K562 (cell line): ENCODE results near the gene LRP2BP. TPM values are rescaled to one million over a fixed set of nuclear protein-coding genes. Genes with fewer than 3 reads are reported as not detected.

Source experiments
- ADNP ChIP-seq: fragments of 200-800 bp; sonication (Bioruptor generic); IDR thresholded peaks from 2 replicates; pipeline ENCODE4 v1.6.1; 2016; ENCODE audit warnings: missing genetic modification characterization, missing compliant biosample characterization
- ATF6 ChIP-seq: sonication (generic); formaldehyde crosslinking; IDR thresholded peaks from 2 replicates; pipeline ENCODE4 v1.4.0; 2020; ENCODE audit warnings: mild to moderate bottlenecking, missing genetic modification reagents
- CXXC5 ChIP-seq: fragments of 250-450 bp; sonication (Bioruptor Pico); IDR thresholded peaks from 2 replicates; pipeline ENCODE4 v1.8.0; 2022; ENCODE audit warnings: inconsistent platforms, mild to moderate bottlenecking, moderate library complexity
- ELF1 ChIP-seq: fragments of 200-800 bp; sonication (Bioruptor generic); IDR thresholded peaks from 2 replicates; pipeline ENCODE4 v1.6.1; 2016; ENCODE audit warnings: missing genetic modification characterization, missing compliant biosample characterization
- ETV1 ChIP-seq: fragments of 450-650 bp; conservative IDR thresholded peaks from 2 replicates; pipeline ENCODE4 v1.6.1; 2016; ENCODE audit warnings: missing genetic modification characterization, control low read depth, low read depth, missing compliant biosample characterization
- FOXA3 ChIP-seq, 2 experiments: fragments of 450-650 bp in 1 of 2; sonication (generic) in 1 of 2; formaldehyde crosslinking; IDR thresholded peaks in 1 of 2; conservative IDR thresholded peaks in 1 of 2; 2 replicates each; pipeline versions ENCODE4 v1.4.0 to v1.8.0; 2020 to 2022; ENCODE audit warnings: mild to moderate bottlenecking in 2 of 2, missing genetic modification reagents in 1 of 2
- GABPA ChIP-seq: fragments of 200-800 bp; sonication (Bioruptor generic); conservative IDR thresholded peaks from 2 replicates; pipeline ENCODE4 v1.6.1; 2016; ENCODE audit warnings: low read depth, missing genetic modification characterization, missing compliant biosample characterization
- HLTF ChIP-seq: fragments of 450-650 bp; IDR thresholded peaks from 2 replicates; pipeline ENCODE4 v1.6.1; 2016
- HNRNPUL1 ChIP-seq: fragments of 200-400 bp; formaldehyde crosslinking; IDR thresholded peaks from 2 replicates; pipeline ENCODE4 v1.6.1; 2017; ENCODE audit warnings: low read length
- JUN ChIP-seq, 2 experiments: sonication (generic) in 1 of 2; formaldehyde crosslinking in 1 of 2; IDR thresholded peaks; 2 replicates each; pipeline versions ENCODE4 v1.6.1 to v1.8.0; 2012 to 2022; ENCODE audit warnings: borderline replicate concordance in 2 of 2, mild to moderate bottlenecking in 2 of 2, improper control_type of control experiment in 1 of 2, low read depth in 1 of 2, low read length in 1 of 2, missing genetic modification reagents in 1 of 2
- MAFG ChIP-seq: fragments of 450-650 bp; conservative IDR thresholded peaks from 2 replicates; pipeline ENCODE4 v1.6.1; 2016; ENCODE audit warnings: missing genetic modification characterization, missing compliant biosample characterization
- MCM2 ChIP-seq: fragments of 450-650 bp; IDR thresholded peaks from 2 replicates; pipeline ENCODE4 v1.6.1; 2017; ENCODE audit warnings: low read depth, mild to moderate bottlenecking
- NCOR1 ChIP-seq: fragments of 450-650 bp; IDR thresholded peaks from 2 replicates; pipeline ENCODE4 v1.6.1; 2016; ENCODE audit warnings: mild to moderate bottlenecking, moderate library complexity
- RUNX1 ChIP-seq: sonication (generic); IDR thresholded peaks from 2 replicates; pipeline ENCODE4 v1.6.1; 2016; ENCODE audit warnings: antibody characterized with exemption, low read depth
- SMAD1 ChIP-seq: fragments of 150-350 bp; IDR thresholded peaks from 2 replicates; pipeline ENCODE4 v1.6.1; 2014; ENCODE audit warnings: low read length, low read depth; ENCODE audit not compliant: partially characterized antibody
- SMARCA5 ChIP-seq: fragments of 450-650 bp; IDR thresholded peaks from 2 replicates; pipeline ENCODE4 v1.6.1; 2016
- TEAD4 ChIP-seq, 2 experiments: sonication (generic) in 1 of 2; formaldehyde crosslinking in 1 of 2; IDR thresholded peaks; 2 replicates each; pipeline versions ENCODE4 v1.6.1 to v1.8.0; 2012 to 2022; ENCODE audit warnings: borderline replicate concordance in 1 of 2, inconsistent platforms in 1 of 2, low read length in 1 of 2, mild to moderate bottlenecking in 1 of 2, missing genetic modification reagents in 1 of 2
- TRIM24 ChIP-seq, 2 experiments: fragments of 450-650 bp; IDR thresholded peaks; 2 replicates each; pipeline ENCODE4 v1.6.1; 2016
- ZNF12 ChIP-seq: sonication (generic); formaldehyde crosslinking; IDR thresholded peaks from 2 replicates; pipeline ENCODE4 v1.4.0; 2020; ENCODE audit warnings: mild to moderate bottlenecking, missing genetic modification reagents
- ZNF507 ChIP-seq: conservative IDR thresholded peaks from 2 replicates; pipeline ENCODE4 v1.6.1; 2017; ENCODE audit warnings: missing genetic modification characterization, missing compliant biosample characterization
- ZNF79 ChIP-seq: fragments of 250-450 bp; sonication (Bioruptor Pico); IDR thresholded peaks from 2 replicates; pipeline ENCODE4 v1.4.0; 2020; ENCODE audit warnings: low read depth, mild to moderate bottlenecking, moderate library complexity
- ZSCAN29 ChIP-seq: fragments of 450-650 bp; IDR thresholded peaks from 2 replicates; pipeline ENCODE4 v1.6.1; 2017
- polyA plus RNA-seq, 8 experiments: library from polyadenylated mRNA; depleted of rRNA in 4 of 8; stranded (reverse) in 5 of 8; unstranded in 3 of 8; fragments of >200 nt; fragmentation: Nextera tagmentation in 2 of 8; fragmentation: Illumina TruSeq in 1 of 8; extraction: Ambion mirVana in 2 of 8; extraction: Trizol in 1 of 8; gene quantifications; 2 replicates each; pipeline versions ENCODE4 v1.2.1 to v1.2.3, GENCODE V29; 2011 to 2014; ENCODE audit warnings: inconsistent platforms in 1 of 8, missing spikeins in 1 of 8
- total RNA-seq, 7 experiments: library from RNA; depleted of rRNA in 6 of 7; stranded (reverse); fragments of >200 nt in 6 of 7; fragmentation: Illumina TruSeq in 2 of 7; extraction: Trizol in 2 of 7; gene quantifications; 2 replicates each; pipeline versions ENCODE4 v1.2.1 to v1.2.3, GENCODE V29; 2011 to 2021; ENCODE audit warnings: low replicate concordance in 1 of 7
- TF ChIP-seq, protein P1 (sequence below), 2 experiments: fragments of 450-650 bp; IDR thresholded peaks; 2 replicates each; pipeline ENCODE4 v1.6.1; 2016
- TF ChIP-seq, protein P2 (sequence below): fragments of 250-450 bp; sonication (Bioruptor Pico); IDR thresholded peaks from 2 replicates; pipeline ENCODE4 v1.8.0; 2021; ENCODE audit warnings: mild to moderate bottlenecking, moderate library complexity
- TF ChIP-seq, protein P3 (sequence below): fragments of 250-450 bp; sonication (Bioruptor Pico); IDR thresholded peaks from 2 replicates; pipeline ENCODE4 v1.8.0; 2022; ENCODE audit warnings: moderate library complexity, mild to moderate bottlenecking, inconsistent platforms

LRP2BP gene
- total and polyA plus RNA-seq, 9 of the 15 experiments (the other 6 are each of a cell fraction or from before 2014, with no cell fraction given): 0.42 to 2.1 (median 0.62) TPM

GRCh38 chr4:185318679-185319078 lies 77.0 kb downstream of the LRP2BP start (continued):
- no peak for TF ChIP-seq ATF6 (CRISPR knock-in tag)
- TF ChIP-seq HLTF: peak; percentile 42; the same call in 1 of the 2 replicates
- TF ChIP-seq RUNX1: no peak
- TF ChIP-seq FOXA3 (CRISPR knock-in tag; conservative IDR thresholded peaks at IDR 0.05 in 1 of 2, IDR thresholded peaks at IDR 0.05 in 1 of 2): no peak
- TF ChIP-seq HNRNPUL1: no peak
- TF ChIP-seq SMAD1: no peak
- peak; percentile 40; the same call in 1 of the 2 replicates for TF ChIP-seq CXXC5
- peak; percentile 91 for TF ChIP-seq MAFG
- TF ChIP-seq ZNF507 (tag): no peak
- peak; percentile 82 for TF ChIP-seq TEAD4 (IDR thresholded peaks at IDR 0.05; ENCODE audit: low read length)
- no peak for TF ChIP-seq TEAD4 (CRISPR knock-in tag; IDR thresholded peaks at IDR 0.05; ENCODE audit: borderline replicate concordance)
- TF ChIP-seq MCM2: no peak
- TF ChIP-seq ZSCAN29: no peak
- TF ChIP-seq ZNF12: no peak
- peak; percentile 82 for TF ChIP-seq NCOR1
- TF ChIP-seq, protein P1, sequence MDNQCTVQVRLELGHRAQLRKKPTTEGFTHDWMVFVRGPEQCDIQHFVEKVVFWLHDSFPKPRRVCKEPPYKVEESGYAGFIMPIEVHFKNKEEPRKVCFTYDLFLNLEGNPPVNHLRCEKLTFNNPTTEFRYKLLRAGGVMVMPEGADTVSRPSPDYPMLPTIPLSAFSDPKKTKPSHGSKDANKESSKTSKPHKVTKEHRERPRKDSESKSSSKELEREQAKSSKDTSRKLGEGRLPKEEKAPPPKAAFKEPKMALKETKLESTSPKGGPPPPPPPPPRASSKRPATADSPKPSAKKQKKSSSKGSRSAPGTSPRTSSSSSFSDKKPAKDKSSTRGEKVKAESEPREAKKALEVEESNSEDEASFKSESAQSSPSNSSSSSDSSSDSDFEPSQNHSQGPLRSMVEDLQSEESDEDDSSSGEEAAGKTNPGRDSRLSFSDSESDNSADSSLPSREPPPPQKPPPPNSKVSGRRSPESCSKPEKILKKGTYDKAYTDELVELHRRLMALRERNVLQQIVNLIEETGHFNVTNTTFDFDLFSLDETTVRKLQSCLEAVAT (IDR thresholded peaks at IDR 0.05): no peak; a peak in 1 of 4 replicates
- 0 out of 2 replicates have a peak, but pooled peaks have one; percentile 34 for TF ChIP-seq ELF1
- TF ChIP-seq, protein P2, sequence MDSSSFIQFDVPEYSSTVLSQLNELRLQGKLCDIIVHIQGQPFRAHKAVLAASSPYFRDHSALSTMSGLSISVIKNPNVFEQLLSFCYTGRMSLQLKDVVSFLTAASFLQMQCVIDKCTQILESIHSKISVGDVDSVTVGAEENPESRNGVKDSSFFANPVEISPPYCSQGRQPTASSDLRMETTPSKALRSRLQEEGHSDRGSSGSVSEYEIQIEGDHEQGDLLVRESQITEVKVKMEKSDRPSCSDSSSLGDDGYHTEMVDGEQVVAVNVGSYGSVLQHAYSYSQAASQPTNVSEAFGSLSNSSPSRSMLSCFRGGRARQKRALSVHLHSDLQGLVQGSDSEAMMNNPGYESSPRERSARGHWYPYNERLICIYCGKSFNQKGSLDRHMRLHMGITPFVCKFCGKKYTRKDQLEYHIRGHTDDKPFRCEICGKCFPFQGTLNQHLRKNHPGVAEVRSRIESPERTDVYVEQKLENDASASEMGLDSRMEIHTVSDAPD (CRISPR knock-in tag): no peak
- peak; percentile 44; the same call in 1 of the 2 replicates for TF ChIP-seq ADNP
- peak; percentile 87 to 93 for TF ChIP-seq TRIM24 (IDR thresholded peaks at IDR 0.05)
- no peak; the same call in 1 of the 2 replicates for TF ChIP-seq GABPA (tag)
- no peak for TF ChIP-seq SMARCA5
- no peak for TF ChIP-seq ZNF79 (CRISPR knock-in tag)
- TF ChIP-seq ETV1 (tag): peak; percentile 84
- TF ChIP-seq, protein P3, sequence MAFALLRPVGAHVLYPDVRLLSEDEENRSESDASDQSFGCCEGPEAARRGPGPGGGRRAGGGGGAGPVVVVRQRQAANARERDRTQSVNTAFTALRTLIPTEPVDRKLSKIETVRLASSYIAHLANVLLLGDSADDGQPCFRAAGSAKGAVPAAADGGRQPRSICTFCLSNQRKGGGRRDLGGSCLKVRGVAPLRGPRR (CRISPR knock-in tag): no peak
- peak; percentile 33; the same call in 1 of the 2 replicates for TF ChIP-seq JUN (IDR thresholded peaks at IDR 0.05; ENCODE audit: borderline replicate concordance, low read depth, low read length)
- TF ChIP-seq JUN (CRISPR knock-in tag; IDR thresholded peaks at IDR 0.05; ENCODE audit: borderline replicate concordance): no peak
